SK-N-SH treated with all-trans-retinoic acid at 6 μM for 48 hours (cell line): ENCODE measurements around the gene NINJ2.

Experiments used
- ATAC-seq: fragments of 200-7000 bp; cut with Tn5 transposase; 3 replicates; pipeline ENCODE4 v1.9.1; 2020; ENCODE audit warnings: mild to moderate bottlenecking, moderate library complexity
- ARNTL ChIP-seq: fragments of 450-650 bp; formaldehyde crosslinking; IDR thresholded peaks from 2 replicates; pipeline ENCODE4 v1.5.0; 2020; ENCODE audit warnings: low read depth, mild to moderate bottlenecking, moderate library complexity, borderline replicate concordance
- BACH2 ChIP-seq: fragments of 250-450 bp; sonication (Bioruptor Pico); IDR thresholded peaks from 2 replicates; pipeline ENCODE4 v1.9.0; 2021; ENCODE audit warnings: mild to moderate bottlenecking, borderline replicate concordance
- CSDC2 ChIP-seq: fragments of 250-450 bp; sonication (Bioruptor Pico); IDR thresholded peaks from 2 replicates; pipeline ENCODE4 v1.5.0; 2020; ENCODE audit warnings: mild to moderate bottlenecking, moderate library complexity
- ESRRG ChIP-seq: fragments of 250-450 bp; sonication (Bioruptor Pico); IDR thresholded peaks from 2 replicates; pipeline ENCODE4 v1.6.1; 2021; ENCODE audit warnings: mild to moderate bottlenecking
- GLIS3 ChIP-seq: fragments of 250-450 bp; sonication (Bioruptor Pico); IDR thresholded peaks from 2 replicates; pipeline ENCODE4 v1.5.0; 2020; ENCODE audit warnings: mild to moderate bottlenecking, moderate library complexity
- ISL1 ChIP-seq: fragments of 250-450 bp; sonication (Bioruptor Pico); IDR thresholded peaks from 2 replicates; pipeline ENCODE4 v2.1.2; 2022; ENCODE audit warnings: mild to moderate bottlenecking, moderate library complexity
- OSR1 ChIP-seq: fragments of 250-450 bp; sonication (Bioruptor Pico); IDR thresholded peaks from 2 replicates; pipeline ENCODE4 v1.8.0; 2022; ENCODE audit warnings: moderate library complexity, mild to moderate bottlenecking, inconsistent platforms
- PPARA ChIP-seq: fragments of 250-450 bp; sonication (Bioruptor Pico); IDR thresholded peaks from 2 replicates; pipeline ENCODE4 v1.5.0; 2020; ENCODE audit warnings: mild to moderate bottlenecking, borderline replicate concordance
- RARB ChIP-seq: fragments of 250-450 bp; sonication (Bioruptor Pico); IDR thresholded peaks from 2 replicates; pipeline ENCODE4 v1.8.0; 2021; ENCODE audit warnings: mild to moderate bottlenecking, moderate library complexity
- SNAI2 ChIP-seq: fragments of 250-450 bp; sonication (Bioruptor Pico); IDR thresholded peaks from 2 replicates; pipeline ENCODE4 v1.5.0; 2020; ENCODE audit warnings: mild to moderate bottlenecking, moderate library complexity
- TCF4 ChIP-seq: fragments of 250-450 bp; sonication (Bioruptor Pico); IDR thresholded peaks from 2 replicates; pipeline ENCODE4 v1.8.0; 2021; ENCODE audit warnings: mild to moderate bottlenecking, moderate library complexity, borderline replicate concordance
- TOX ChIP-seq: fragments of 250-450 bp; sonication (Bioruptor Pico); IDR thresholded peaks from 2 replicates; pipeline ENCODE4 v1.8.0; 2021; ENCODE audit warnings: mild to moderate bottlenecking, moderate library complexity, borderline replicate concordance
- ZC3H10 ChIP-seq: fragments of 250-450 bp; sonication (Bioruptor Pico); IDR thresholded peaks from 2 replicates; pipeline ENCODE4 v1.5.1; 2021; ENCODE audit warnings: mild to moderate bottlenecking, moderate library complexity
- ZFP3 ChIP-seq: fragments of 250-450 bp; sonication (Bioruptor Pico); IDR thresholded peaks from 2 replicates; pipeline ENCODE4 v1.5.0; 2020; ENCODE audit warnings: mild to moderate bottlenecking, moderate library complexity
- ZFP30 ChIP-seq: fragments of 450-650 bp; formaldehyde crosslinking; IDR thresholded peaks from 2 replicates; pipeline ENCODE4 v1.5.0; 2022; ENCODE audit warnings: mild to moderate bottlenecking, moderate library complexity
- ZNF565 ChIP-seq: fragments of 450-650 bp; formaldehyde crosslinking; conservative IDR thresholded peaks from 2 replicates; pipeline ENCODE4 v1.5.0; 2020; ENCODE audit warnings: low read depth, mild to moderate bottlenecking, moderate library complexity
- ZNF70 ChIP-seq: fragments of 450-650 bp; formaldehyde crosslinking; IDR thresholded peaks from 2 replicates; pipeline ENCODE4 v1.5.0; 2020; ENCODE audit warnings: mild to moderate bottlenecking, moderate library complexity
- ZNF8 ChIP-seq: fragments of 450-650 bp; formaldehyde crosslinking; IDR thresholded peaks from 2 replicates; pipeline ENCODE4 v1.5.0; 2020; ENCODE audit warnings: mild to moderate bottlenecking, moderate library complexity
- TF ChIP-seq, protein P1 (sequence below): fragments of 250-450 bp; sonication (Bioruptor Pico); IDR thresholded peaks from 2 replicates; pipeline ENCODE4 v1.5.1; 2020; ENCODE audit warnings: low read depth, mild to moderate bottlenecking, moderate library complexity
- TF ChIP-seq, protein P2 (sequence below): fragments of 250-450 bp; sonication (Bioruptor Pico); IDR thresholded peaks from 2 replicates; pipeline ENCODE4 v1.8.0; 2020; ENCODE audit warnings: mild to moderate bottlenecking, moderate library complexity, borderline replicate concordance
- TF ChIP-seq, protein P3 (sequence below): fragments of 250-450 bp; sonication (Bioruptor Pico); IDR thresholded peaks from 2 replicates; pipeline ENCODE4 v1.5.0; 2020; ENCODE audit warnings: mild to moderate bottlenecking, moderate library complexity
- TF ChIP-seq, protein P4 (sequence below): fragments of 250-450 bp; sonication (Bioruptor Pico); IDR thresholded peaks from 2 replicates; pipeline ENCODE4 v1.8.0; 2021; ENCODE audit warnings: low read depth, mild to moderate bottlenecking, moderate library complexity, borderline replicate concordance

NINJ2 gene

DNA sequence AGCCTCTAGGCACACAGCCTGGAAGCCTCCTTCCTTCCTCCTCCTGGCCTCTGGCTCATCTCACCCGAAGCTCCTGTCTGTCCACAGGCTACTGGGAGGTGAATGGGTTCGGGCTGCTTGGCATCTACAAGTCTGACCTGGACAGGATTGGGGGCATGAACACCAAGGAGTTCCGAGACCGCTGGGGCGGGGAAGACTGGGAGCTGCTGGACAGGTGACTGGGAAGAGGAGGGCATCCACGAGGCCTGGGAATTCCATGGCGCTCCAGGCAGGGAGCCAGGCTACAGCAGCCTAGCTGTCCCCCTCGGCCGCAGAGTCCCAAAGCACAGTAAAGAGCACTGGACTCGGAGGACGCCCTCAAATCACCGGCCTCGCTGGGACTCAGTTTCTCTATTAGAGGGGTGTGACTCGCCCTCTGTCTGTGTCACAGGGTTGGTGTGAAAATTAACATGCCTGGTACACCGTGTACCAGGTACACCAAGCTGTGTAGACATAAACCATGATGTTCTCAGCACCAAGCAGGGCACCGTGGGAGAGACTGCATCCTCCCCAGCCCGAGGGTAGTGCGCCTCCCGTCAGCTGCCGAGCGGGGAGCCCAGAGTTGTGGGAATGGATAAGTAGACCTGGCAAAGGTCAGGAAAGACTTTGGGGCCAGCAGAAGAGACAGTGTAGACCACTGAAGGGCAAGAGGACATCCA, 103.9 kb downstream of the NINJ2 start (continued):
- no peak for TF ChIP-seq ZFP30 (CRISPR knock-in tag)
- no peak for TF ChIP-seq TOX (CRISPR knock-in tag)
- TF ChIP-seq ZFP3 (CRISPR knock-in tag) = no peak
- TF ChIP-seq CSDC2 (CRISPR knock-in tag) = no peak
- TF ChIP-seq, protein P1, sequence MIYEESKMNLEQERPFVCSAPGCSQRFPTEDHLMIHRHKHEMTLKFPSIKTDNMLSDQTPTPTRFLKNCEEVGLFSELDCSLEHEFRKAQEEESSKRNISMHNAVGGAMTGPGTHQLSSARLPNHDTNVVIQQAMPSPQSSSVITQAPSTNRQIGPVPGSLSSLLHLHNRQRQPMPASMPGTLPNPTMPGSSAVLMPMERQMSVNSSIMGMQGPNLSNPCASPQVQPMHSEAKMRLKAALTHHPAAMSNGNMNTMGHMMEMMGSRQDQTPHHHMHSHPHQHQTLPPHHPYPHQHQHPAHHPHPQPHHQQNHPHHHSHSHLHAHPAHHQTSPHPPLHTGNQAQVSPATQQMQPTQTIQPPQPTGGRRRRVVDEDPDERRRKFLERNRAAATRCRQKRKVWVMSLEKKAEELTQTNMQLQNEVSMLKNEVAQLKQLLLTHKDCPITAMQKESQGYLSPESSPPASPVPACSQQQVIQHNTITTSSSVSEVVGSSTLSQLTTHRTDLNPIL = no peak

DNA sequence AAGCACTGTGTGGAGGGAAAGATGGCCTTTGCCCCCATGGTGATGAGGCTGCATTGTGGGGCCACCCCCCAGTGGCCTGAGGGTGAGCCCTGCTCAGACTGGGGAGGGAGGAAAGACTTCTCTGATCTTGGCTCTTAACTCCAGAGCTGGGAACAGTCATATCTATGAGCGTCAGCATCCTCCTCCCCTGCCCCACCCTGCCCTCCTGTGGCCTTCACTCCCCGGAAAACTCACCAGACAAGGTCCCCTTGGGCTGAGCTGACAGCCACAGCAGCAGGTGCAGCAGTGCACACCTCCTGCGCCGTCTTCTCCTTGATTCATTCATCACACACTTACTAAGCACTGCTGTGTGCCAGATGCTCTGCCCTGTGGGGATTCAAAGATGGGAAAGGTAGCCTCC, 104.7 kb downstream of the NINJ2 start:
- TF ChIP-seq TCF4 (no peak), TOX (CRISPR knock-in tag) (no peak), ZNF565 (no peak), SNAI2 (CRISPR knock-in tag) (no peak), ISL1 (CRISPR knock-in tag) (no peak)
- no peak for ATAC-seq

DNA sequence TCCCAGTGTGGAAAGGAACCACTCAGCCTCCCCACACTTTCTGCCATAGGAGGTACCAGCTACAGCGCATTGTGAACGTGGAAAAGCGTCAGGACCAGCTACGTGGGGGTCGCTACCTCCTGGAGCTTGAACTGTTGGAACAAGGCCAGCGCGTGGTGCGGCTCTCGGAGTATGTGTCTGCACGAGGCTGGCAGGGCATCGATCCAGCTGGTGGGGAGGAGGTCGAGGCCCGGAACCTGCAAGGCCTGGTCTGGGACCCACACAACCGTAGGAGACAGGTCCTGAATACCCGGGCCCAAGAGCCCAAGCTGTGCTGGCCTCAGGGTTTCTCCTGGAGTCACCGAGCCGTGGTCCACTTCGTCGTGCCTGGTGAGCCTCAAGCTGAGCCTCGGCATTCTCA, 106.7 kb downstream of the NINJ2 start:
- no peak for ATAC-seq
- TF ChIP-seq, protein P2, sequence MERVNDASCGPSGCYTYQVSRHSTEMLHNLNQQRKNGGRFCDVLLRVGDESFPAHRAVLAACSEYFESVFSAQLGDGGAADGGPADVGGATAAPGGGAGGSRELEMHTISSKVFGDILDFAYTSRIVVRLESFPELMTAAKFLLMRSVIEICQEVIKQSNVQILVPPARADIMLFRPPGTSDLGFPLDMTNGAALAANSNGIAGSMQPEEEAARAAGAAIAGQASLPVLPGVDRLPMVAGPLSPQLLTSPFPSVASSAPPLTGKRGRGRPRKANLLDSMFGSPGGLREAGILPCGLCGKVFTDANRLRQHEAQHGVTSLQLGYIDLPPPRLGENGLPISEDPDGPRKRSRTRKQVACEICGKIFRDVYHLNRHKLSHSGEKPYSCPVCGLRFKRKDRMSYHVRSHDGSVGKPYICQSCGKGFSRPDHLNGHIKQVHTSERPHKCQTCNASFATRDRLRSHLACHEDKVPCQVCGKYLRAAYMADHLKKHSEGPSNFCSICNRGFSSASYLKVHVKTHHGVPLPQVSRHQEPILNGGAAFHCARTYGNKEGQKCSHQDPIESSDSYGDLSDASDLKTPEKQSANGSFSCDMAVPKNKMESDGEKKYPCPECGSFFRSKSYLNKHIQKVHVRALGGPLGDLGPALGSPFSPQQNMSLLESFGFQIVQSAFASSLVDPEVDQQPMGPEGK (CRISPR knock-in tag) = no peak
- TF ChIP-seq ZFP30 (CRISPR knock-in tag) (no peak), ISL1 (CRISPR knock-in tag) (no peak), BACH2 (CRISPR knock-in tag) (no peak), CSDC2 (CRISPR knock-in tag) (no peak), PPARA (CRISPR knock-in tag) (no peak), SNAI2 (CRISPR knock-in tag) (no peak), ZNF8 (no peak), TCF4 (no peak), ZNF70 (CRISPR knock-in tag) (no peak), OSR1 (CRISPR knock-in tag) (no peak), GLIS3 (CRISPR knock-in tag) (no peak), RARB (no peak)
- TF ChIP-seq, protein P3, sequence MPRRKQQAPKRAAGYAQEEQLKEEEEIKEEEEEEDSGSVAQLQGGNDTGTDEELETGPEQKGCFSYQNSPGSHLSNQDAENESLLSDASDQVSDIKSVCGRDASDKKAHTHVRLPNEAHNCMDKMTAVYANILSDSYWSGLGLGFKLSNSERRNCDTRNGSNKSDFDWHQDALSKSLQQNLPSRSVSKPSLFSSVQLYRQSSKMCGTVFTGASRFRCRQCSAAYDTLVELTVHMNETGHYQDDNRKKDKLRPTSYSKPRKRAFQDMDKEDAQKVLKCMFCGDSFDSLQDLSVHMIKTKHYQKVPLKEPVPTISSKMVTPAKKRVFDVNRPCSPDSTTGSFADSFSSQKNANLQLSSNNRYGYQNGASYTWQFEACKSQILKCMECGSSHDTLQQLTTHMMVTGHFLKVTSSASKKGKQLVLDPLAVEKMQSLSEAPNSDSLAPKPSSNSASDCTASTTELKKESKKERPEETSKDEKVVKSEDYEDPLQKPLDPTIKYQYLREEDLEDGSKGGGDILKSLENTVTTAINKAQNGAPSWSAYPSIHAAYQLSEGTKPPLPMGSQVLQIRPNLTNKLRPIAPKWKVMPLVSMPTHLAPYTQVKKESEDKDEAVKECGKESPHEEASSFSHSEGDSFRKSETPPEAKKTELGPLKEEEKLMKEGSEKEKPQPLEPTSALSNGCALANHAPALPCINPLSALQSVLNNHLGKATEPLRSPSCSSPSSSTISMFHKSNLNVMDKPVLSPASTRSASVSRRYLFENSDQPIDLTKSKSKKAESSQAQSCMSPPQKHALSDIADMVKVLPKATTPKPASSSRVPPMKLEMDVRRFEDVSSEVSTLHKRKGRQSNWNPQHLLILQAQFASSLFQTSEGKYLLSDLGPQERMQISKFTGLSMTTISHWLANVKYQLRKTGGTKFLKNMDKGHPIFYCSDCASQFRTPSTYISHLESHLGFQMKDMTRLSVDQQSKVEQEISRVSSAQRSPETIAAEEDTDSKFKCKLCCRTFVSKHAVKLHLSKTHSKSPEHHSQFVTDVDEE = no peak

DNA sequence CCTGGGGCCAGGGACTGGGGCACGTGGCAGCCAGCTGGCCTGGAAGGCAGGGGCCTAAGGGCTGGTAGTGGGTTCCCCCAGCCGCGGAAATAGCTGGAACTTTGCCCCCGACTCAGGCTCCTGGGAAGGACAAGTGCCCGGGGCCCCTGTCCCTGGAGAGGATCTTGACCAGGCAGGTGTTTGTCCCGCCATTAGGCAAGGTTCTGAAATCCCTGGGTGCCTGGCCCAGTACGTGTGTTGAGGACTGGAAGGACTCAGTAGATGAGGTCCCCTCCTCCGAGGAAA, 109.3 kb downstream of the NINJ2 start:
- ATAC-seq = no peak

More for the DNA sequence above, 109.3 kb downstream of the NINJ2 start:
- TF ChIP-seq, protein P3 = no peak
- no peak for TF ChIP-seq TCF4
- TF ChIP-seq BACH2 (CRISPR knock-in tag) = no peak
- TF ChIP-seq, protein P1 = no peak
- no peak for TF ChIP-seq RARB
- TF ChIP-seq ESRRG = no peak
- no peak for TF ChIP-seq ZFP30 (CRISPR knock-in tag)
- TF ChIP-seq ZNF565 = no peak
- TF ChIP-seq, protein P4, sequence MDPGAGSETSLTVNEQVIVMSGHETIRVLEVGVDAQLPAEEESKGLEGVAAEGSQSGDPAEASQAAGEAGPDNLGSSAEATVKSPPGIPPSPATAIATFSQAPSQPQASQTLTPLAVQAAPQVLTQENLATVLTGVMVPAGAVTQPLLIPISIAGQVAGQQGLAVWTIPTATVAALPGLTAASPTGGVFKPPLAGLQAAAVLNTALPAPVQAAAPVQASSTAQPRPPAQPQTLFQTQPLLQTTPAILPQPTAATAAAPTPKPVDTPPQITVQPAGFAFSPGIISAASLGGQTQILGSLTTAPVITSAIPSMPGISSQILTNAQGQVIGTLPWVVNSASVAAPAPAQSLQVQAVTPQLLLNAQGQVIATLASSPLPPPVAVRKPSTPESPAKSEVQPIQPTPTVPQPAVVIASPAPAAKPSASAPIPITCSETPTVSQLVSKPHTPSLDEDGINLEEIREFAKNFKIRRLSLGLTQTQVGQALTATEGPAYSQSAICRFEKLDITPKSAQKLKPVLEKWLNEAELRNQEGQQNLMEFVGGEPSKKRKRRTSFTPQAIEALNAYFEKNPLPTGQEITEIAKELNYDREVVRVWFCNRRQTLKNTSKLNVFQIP (CRISPR knock-in tag) = no peak
- TF ChIP-seq PPARA (CRISPR knock-in tag) = no peak
- no peak for TF ChIP-seq ZNF70 (CRISPR knock-in tag)
- no peak for TF ChIP-seq ZC3H10 (CRISPR knock-in tag)
- no peak for TF ChIP-seq ARNTL (CRISPR knock-in tag)
- TF ChIP-seq, all 23 proteins: peak for 0
